Gastroesophageal sphincter (tissue), 3 donors: ENCODE results near the gene GPR62.

Experiments used
- POLR2A ChIP-seq, 2 donors: fragments of 450-650 bp; IDR thresholded peaks; one replicate each; pipeline ENCODE4 v1.6.1; 2017; ENCODE audit warnings: antibody characterized with exemption in 2 of 2, mild to moderate bottlenecking in 2 of 2, moderate library complexity in 1 of 2
- POLR2AphosphoS5 ChIP-seq: sonication (generic); formaldehyde crosslinking; IDR thresholded peaks from one replicate; pipeline ENCODE4 v1.6.1; 2017; ENCODE audit warnings: antibody characterized with exemption
- TF ChIP-seq, protein P1 (sequence below), 4 experiments: fragments of 200-600 bp in 2 of 4; fragments of 450-650 bp in 2 of 4; sonication (generic) in 1 of 4; IDR thresholded peaks; one replicate each; pipeline ENCODE4 v1.5.1; 2017 to 2019; ENCODE audit warnings: antibody characterized with exemption in 4 of 4, mild to moderate bottlenecking in 2 of 4, moderate library complexity in 2 of 4

GRCh38 chr3:51937611-51938450 is 17.4 kb upstream of the GPR62 start:
- TF ChIP-seq POLR2AphosphoS5: no peak
- TF ChIP-seq, protein P1, sequence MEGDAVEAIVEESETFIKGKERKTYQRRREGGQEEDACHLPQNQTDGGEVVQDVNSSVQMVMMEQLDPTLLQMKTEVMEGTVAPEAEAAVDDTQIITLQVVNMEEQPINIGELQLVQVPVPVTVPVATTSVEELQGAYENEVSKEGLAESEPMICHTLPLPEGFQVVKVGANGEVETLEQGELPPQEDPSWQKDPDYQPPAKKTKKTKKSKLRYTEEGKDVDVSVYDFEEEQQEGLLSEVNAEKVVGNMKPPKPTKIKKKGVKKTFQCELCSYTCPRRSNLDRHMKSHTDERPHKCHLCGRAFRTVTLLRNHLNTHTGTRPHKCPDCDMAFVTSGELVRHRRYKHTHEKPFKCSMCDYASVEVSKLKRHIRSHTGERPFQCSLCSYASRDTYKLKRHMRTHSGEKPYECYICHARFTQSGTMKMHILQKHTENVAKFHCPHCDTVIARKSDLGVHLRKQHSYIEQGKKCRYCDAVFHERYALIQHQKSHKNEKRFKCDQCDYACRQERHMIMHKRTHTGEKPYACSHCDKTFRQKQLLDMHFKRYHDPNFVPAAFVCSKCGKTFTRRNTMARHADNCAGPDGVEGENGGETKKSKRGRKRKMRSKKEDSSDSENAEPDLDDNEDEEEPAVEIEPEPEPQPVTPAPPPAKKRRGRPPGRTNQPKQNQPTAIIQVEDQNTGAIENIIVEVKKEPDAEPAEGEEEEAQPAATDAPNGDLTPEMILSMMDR (IDR thresholded peaks at IDR 0.05): no peak
- TF ChIP-seq POLR2A (IDR thresholded peaks at IDR 0.05): no peak
